Activated T-cell treated with anti-CD3 and anti-CD28 coated beads, Interleukin-2, amount 50 U/mL, for 72 hours (primary cell): ENCODE data around the gene AR. TPM values are rescaled to one million over a fixed set of nuclear protein-coding genes. Genes with fewer than 3 reads are reported as not detected.

Experiments used
- ATAC-seq, 2 donors: fragments of 150-1000 bp; cut with Tn5 transposase; replicated peaks in 1 of 2; 2 replicates each; pipeline ENCODE4 v1.10.0; 2021; ENCODE audit warnings: moderate library complexity in 2 of 2, mild to moderate bottlenecking in 1 of 2
- DNase-seq, 2 donors: peaks; one replicate each; pipeline ENCODE4 v3.0.0; 2021 to 2022; ENCODE audit warnings: mixed read lengths in 1 of 2
- H3K27ac Mint-ChIP-seq: one replicate; pipeline ENCODE4 v1.8.0; 2022; ENCODE audit warnings: mild to moderate bottlenecking, moderate library complexity, mixed read lengths
- H3K27me3 Mint-ChIP-seq: one replicate; pipeline ENCODE4 v1.8.0; 2022; ENCODE audit warnings: low read depth, mixed read lengths
- H3K36me3 Mint-ChIP-seq, 2 donors: one replicate each; pipeline ENCODE4 v1.8.0; 2022; ENCODE audit warnings: mixed read lengths in 2 of 2, mild to moderate bottlenecking in 1 of 2; ENCODE audit not compliant: insufficient read depth in 2 of 2
- H3K4me1 Mint-ChIP-seq: one replicate; pipeline ENCODE4 v1.8.0; 2022; ENCODE audit warnings: low read depth, mixed read lengths
- H3K4me3 Mint-ChIP-seq, 2 donors: one replicate each; pipeline ENCODE4 v1.8.0; 2022; ENCODE audit warnings: mild to moderate bottlenecking in 2 of 2, mixed read lengths in 2 of 2, moderate library complexity in 2 of 2
- H3K9me3 Mint-ChIP-seq, 2 donors: one replicate each; pipeline ENCODE4 v1.8.0; 2022; ENCODE audit warnings: mixed read lengths in 2 of 2
- total RNA-seq, 2 donors: library from RNA; stranded (reverse); gene quantifications; one replicate each; pipeline ENCODE4 v1.2.3, GENCODE V29; 2022

The AR gene
- total RNA-seq, 2 donors from 2014 or later, result 0.07 to 0.09 TPM

DNA sequence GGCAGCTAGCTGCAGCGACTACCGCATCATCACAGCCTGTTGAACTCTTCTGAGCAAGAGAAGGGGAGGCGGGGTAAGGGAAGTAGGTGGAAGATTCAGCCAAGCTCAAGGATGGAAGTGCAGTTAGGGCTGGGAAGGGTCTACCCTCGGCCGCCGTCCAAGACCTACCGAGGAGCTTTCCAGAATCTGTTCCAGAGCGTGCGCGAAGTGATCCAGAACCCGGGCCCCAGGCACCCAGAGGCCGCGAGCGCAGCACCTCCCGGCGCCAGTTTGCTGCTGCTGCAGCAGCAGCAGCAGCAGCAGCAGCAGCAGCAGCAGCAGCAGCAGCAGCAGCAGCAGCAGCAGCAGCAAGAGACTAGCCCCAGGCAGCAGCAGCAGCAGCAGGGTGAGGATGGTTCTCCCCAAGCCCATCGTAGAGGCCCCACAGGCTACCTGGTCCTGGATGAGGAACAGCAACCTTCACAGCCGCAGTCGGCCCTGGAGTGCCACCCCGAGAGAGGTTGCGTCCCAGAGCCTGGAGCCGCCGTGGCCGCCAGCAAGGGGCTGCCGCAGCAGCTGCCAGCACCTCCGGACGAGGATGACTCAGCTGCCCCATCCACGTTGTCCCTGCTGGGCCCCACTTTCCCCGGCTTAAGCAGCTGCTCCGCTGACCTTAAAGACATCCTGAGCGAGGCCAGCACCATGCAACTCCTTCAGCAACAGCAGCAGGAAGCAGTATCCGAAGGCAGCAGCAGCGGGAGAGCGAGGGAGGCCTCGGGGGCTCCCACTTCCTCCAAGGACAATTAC, 1.4 kb downstream of the AR start:
- peak; percentile 22 to 36 for ATAC-seq

DNA sequence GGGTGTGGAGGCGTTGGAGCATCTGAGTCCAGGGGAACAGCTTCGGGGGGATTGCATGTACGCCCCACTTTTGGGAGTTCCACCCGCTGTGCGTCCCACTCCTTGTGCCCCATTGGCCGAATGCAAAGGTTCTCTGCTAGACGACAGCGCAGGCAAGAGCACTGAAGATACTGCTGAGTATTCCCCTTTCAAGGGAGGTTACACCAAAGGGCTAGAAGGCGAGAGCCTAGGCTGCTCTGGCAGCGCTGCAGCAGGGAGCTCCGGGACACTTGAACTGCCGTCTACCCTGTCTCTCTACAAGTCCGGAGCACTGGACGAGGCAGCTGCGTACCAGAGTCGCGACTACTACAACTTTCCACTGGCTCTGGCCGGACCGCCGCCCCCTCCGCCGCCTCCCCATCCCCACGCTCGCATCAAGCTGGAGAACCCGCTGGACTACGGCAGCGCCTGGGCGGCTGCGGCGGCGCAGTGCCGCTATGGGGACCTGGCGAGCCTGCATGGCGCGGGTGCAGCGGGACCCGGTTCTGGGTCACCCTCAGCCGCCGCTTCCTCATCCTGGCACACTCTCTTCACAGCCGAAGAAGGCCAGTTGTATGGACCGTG, 2.2 kb downstream of the AR start:
- no peaks in the 10 kb centered on the region for H3K9me3 Mint-ChIP-seq

More for the DNA sequence above, 1.4 kb downstream of the AR start:
- peak in 1 of 2 donors; percentile 3 for DNase-seq
- H3K4me1 Mint-ChIP-seq, result peaks cover 5% of the 10 kb centered on the region
- no peak overlapping the region for H3K27ac Mint-ChIP-seq
- no peaks in the 10 kb centered on the region for H3K9me3 Mint-ChIP-seq
- peaks cover 0 to 1% of the 10 kb centered on the region in 2 donors for H3K36me3 Mint-ChIP-seq
- H3K4me3 Mint-ChIP-seq, result peak overlapping the region; percentile 64 to 70
- H3K27me3 Mint-ChIP-seq, result peaks cover 57% of the 10 kb centered on the region

DNA sequence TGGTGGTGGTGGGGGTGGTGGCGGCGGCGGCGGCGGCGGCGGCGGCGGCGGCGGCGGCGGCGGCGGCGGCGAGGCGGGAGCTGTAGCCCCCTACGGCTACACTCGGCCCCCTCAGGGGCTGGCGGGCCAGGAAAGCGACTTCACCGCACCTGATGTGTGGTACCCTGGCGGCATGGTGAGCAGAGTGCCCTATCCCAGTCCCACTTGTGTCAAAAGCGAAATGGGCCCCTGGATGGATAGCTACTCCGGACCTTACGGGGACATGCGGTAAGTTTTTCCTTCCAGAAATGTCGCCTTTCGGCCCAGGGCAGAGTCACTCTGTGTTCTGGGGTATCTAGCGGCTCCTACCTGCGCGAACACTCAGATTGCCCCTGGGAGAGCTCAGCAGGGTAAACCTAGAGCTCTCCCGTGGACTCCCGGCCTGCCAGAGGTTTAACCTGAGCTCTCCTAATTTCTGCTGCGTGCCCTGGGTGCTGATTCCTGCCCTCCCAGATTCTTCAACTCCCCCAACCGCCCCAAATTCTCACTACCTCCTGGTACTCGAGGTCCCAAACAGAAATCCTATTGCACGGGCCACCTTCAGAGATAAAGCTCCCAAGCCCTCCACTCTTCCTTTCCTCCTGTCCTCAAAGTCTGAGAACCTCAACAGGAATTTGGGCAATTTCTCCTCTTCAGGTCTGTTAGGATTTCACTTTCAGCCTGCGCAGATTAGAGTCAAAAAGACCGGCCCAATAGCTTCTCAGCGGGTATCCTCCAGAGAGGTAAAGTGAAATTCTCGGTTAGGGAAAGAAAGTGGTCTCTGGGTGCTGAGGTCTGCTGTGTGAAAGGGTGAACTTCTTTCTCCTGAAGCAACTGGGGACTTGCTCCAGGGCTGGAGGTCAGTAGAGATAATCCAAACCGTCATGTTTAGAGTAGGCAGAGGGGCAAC, 2.9 kb downstream of the AR start:
- Mint-ChIP-seq H3K27ac (no peak overlapping the region), H3K4me1 (peaks cover 5% of the 10 kb centered on the region), H3K4me3 (peak overlapping the region; percentile 64 to 70), H3K36me3 (peaks cover 0 to 1% of the 10 kb centered on the region in 2 donors), H3K9me3 (no peaks in the 10 kb centered on the region), H3K27me3 (peaks cover 54% of the 10 kb centered on the region)
- no peak for DNase-seq
- no peak for ATAC-seq

More for the DNA sequence above, 2.2 kb downstream of the AR start:
- peak overlapping the region; percentile 64 to 70 for H3K4me3 Mint-ChIP-seq
- peaks cover 5% of the 10 kb centered on the region for H3K4me1 Mint-ChIP-seq
- ATAC-seq, result peak; percentile 43 to 51
- no peak overlapping the region for H3K27ac Mint-ChIP-seq
- peaks cover 54% of the 10 kb centered on the region for H3K27me3 Mint-ChIP-seq
- DNase-seq, result peak in 1 of 2 donors; percentile 2
- peaks cover 0 to 1% of the 10 kb centered on the region in 2 donors for H3K36me3 Mint-ChIP-seq

DNA sequence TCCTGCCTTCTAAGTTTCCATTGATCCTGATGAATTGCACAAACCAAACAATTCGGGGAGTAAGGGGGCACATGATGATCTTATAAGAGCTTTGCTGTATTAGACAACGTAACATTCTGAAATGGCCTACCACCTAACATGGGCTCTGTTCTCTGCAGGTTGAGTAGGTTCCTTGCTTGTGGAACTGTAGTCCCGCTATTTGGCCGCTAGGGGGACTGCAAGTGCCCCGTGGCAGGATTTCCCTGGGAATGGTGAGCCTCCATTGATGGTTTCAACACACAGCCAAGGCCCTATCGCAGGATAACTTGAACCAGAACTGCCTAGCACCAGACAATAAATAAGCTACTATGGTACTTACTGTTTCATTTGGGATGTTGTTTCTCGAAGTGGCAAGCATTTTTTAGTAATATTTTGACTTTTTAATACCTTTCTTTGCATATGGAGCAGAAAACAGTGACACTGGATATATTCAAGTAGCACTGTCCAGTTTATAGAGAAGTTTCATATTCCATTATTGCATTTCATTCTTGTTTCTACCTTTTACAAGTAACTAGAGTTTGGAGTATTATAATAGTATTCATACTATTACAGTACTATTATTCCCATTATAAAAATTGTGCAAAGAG, 11.9 kb downstream of the AR start:
- ATAC-seq (no peak), DNase-seq (peak in 1 of 2 donors; percentile 2)
- Mint-ChIP-seq H3K36me3 (no peaks in the 10 kb centered on the region), H3K4me3 (no peak overlapping the region), H3K9me3 (no peaks in the 10 kb centered on the region), H3K27me3 (peaks cover 37% of the 10 kb centered on the region), H3K27ac (no peak overlapping the region), H3K4me1 (no peaks in the 10 kb centered on the region)

DNA sequence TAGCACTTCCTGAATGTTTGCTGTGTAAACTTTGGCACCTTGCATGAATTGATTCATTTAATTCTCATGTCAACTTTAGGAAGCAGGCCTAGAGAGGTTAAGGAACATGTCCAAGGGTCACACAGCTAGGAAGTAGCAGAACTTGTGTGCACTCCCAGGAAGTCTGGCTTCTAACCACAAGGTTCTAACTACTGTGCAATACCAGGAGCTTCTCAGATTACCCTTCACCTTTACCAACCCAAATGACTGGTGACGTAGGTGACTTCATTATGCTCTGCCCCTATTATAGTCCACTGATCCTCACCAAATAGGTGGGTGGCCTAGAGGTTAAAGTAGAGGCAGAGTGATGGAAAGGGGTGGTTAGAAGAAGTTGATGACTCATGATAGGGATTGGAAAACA, 14.4 kb downstream of the AR start:
- DNase-seq, result no peak
- H3K4me1 Mint-ChIP-seq, result no peaks in the 10 kb centered on the region
- H3K9me3 Mint-ChIP-seq, result peaks cover 1 to 2% of the 10 kb centered on the region in 2 donors
- no peaks in the 10 kb centered on the region for H3K36me3 Mint-ChIP-seq
- peaks cover 32% of the 10 kb centered on the region for H3K27me3 Mint-ChIP-seq
- no peak overlapping the region for H3K27ac Mint-ChIP-seq
- no peak for ATAC-seq
- no peak overlapping the region for H3K4me3 Mint-ChIP-seq

DNA sequence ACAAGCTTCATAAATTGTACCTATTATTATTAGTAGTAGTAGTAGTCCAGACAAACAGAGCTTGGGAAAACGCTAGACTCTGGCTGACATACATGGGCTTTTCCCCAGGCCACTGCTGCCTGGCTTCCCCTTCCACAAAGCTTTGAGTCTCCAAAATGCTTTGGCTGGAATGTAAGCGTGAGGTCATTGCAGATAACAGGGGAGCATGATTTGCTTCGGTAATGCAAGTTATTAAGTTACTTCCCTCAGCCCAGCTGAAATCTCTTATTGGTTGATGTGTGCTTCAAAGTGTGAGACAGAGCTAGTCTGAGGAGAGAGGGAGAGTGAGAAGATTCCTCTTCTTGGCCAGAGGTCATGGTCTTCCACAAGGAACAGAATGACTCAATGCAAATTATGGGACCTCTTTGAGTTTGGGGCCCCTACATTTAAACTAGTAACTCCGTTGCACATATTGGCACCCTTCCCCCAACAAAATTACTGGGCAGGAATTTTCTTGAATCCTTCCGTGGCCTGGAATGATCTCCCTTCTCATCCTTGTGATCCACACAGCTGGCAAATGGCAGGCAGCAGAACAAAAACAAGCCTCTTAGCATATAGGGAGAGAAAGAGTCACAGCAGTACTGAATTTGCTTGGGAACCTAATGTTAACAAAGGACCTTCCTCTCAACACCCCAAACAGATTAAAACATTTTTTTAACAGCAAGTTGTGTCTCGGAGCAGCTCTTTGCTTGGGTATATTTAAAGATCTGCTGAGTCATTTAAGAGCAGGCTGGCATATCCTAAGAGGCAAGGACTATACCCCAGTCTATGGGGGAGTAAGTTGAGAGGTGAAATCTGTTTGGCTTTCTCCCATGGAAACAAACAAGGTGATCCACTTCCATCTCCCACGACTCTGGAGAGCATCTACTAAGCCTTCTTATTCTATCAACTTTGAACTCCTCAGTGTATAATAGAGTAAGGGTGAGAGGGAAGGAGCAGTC, 19.9 kb downstream of the AR start:
- DNase-seq, result no peak
- H3K9me3 Mint-ChIP-seq, result peaks cover 2 to 4% of the 10 kb centered on the region in 2 donors
- ATAC-seq, result no peak
- no peaks in the 10 kb centered on the region for H3K4me1 Mint-ChIP-seq
- no peak overlapping the region for H3K4me3 Mint-ChIP-seq
- H3K36me3 Mint-ChIP-seq, result no peaks in the 10 kb centered on the region
- H3K27me3 Mint-ChIP-seq, result peaks cover 33% of the 10 kb centered on the region
- no peak overlapping the region for H3K27ac Mint-ChIP-seq

DNA sequence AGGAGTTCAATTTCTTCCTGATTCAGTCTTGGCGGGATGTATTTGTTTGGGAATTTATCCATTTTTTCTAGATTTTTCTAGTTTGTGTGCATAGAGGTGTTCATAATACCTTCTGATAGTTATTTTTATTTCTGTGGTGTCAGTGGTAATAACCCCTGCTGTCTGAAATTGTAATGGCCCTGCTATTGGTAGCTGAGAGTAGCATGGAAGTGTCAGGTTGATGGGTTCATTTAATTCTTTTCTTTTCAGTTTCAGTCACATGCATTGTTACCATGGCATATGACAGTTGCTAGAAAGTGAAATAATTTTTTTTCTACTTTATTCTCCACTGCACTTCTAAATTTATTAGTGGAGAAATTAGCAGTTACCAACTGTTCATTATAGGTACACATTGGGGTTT, 20.7 kb downstream of the AR start:
- no peaks in the 10 kb centered on the region for H3K36me3 Mint-ChIP-seq
- peaks cover 36% of the 10 kb centered on the region for H3K27me3 Mint-ChIP-seq
- peaks cover 2 to 4% of the 10 kb centered on the region in 2 donors for H3K9me3 Mint-ChIP-seq

DNA sequence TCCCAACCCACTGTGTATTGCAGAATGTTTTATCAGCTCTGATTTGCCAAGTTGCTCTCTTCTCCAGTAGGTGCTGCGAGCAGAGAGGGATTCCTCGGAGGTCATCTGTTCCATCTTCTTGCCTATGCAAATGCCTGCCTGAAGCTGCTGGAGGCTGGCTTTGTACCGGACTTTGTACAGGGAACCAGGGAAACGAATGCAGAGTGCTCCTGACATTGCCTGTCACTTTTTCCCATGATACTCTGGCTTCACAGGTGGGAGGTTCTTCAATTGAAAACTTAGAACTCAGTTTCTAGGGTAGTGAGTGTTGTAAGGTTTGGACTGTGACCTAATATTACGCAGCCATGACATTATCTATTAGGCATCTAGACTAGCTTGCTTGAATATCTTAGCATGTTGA, 24.9 kb downstream of the AR start:
- no peaks in the 10 kb centered on the region for H3K36me3 Mint-ChIP-seq
- peaks cover 0 to 2% of the 10 kb centered on the region in 2 donors for H3K9me3 Mint-ChIP-seq
- ATAC-seq (no peak), DNase-seq (no peak)
- H3K4me3 Mint-ChIP-seq, result no peak overlapping the region
- H3K27ac Mint-ChIP-seq, result no peak overlapping the region
- H3K4me1 Mint-ChIP-seq, result no peaks in the 10 kb centered on the region
- H3K27me3 Mint-ChIP-seq, result peaks cover 39% of the 10 kb centered on the region

More for the DNA sequence above, 20.7 kb downstream of the AR start:
- Mint-ChIP-seq H3K27ac (no peak overlapping the region), H3K4me3 (no peak overlapping the region), H3K4me1 (no peaks in the 10 kb centered on the region)
- ATAC-seq, result no peak
- DNase-seq, result no peak

DNA sequence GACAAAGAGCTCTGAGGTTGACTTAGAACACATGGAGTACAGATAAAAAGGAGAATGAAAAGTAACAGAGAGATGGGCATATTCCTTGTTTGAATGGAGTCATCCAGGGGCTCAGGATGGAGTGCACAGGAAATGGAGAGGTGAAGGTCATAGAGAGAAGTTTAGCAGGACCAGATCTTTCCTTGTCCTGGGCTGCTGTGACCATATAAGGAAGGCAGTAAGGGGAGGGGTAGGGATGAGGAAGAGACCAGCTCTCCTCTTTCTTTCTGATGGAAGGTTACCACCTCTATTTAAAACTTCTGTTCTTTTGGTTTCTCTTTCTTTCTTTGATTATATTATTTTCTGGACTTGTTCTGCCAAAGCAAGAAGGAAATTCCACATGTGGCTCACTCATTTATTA, 27.0 kb downstream of the AR start:
- DNase-seq (no peak), ATAC-seq (no peak)
- Mint-ChIP-seq H3K4me3 (no peak overlapping the region), H3K9me3 (no peaks in the 10 kb centered on the region), H3K4me1 (no peaks in the 10 kb centered on the region), H3K27ac (no peak overlapping the region), H3K27me3 (peaks cover 33% of the 10 kb centered on the region), H3K36me3 (no peaks in the 10 kb centered on the region)

DNA sequence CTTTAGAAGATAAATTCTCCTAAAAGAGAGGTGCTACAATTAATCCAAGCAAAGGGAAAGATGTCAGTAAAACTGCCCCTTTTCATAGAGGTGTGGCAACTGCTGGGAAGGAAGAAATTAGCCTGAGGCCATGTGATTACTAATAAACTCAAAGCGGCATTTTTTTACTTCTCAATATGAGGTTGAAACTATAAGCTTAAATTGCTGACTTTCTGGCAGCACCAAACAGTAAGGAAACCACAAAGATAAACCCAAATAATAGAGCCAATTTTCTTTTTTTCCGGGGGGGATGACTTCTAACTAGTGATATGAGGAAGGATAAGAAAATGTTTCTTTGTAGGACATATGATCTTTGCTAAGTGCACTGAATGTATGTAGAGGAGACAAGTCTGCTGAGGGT, 30.9 kb downstream of the AR start:
- no peaks in the 10 kb centered on the region for H3K4me1 Mint-ChIP-seq
- H3K27ac Mint-ChIP-seq, result no peak overlapping the region
- ATAC-seq (no peak), DNase-seq (no peak)
- no peak overlapping the region for H3K4me3 Mint-ChIP-seq
- peaks cover 11% of the 10 kb centered on the region for H3K27me3 Mint-ChIP-seq
- H3K36me3 Mint-ChIP-seq, result no peaks in the 10 kb centered on the region
- H3K9me3 Mint-ChIP-seq, result no peaks in the 10 kb centered on the region

DNA sequence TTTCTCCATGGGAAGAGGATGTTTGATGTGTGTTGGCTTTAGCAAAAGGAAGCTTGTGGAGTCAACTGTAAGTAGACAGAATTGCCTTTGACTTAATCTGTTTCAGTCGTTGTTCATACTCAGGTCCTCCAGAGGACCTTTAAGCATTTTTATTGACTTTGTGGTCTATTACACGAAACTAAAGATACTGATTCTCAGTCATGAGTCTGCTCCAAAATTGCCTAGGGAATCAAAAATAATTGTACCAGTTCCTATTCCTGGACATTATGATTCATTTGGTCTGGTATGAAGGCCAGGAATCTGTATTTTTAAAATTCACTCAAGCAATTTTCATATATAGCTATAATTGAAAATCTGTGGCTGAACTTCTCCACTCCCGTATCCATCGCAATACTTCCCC, 38.6 kb downstream of the AR start:
- ATAC-seq (no peak), DNase-seq (no peak)
- H3K27me3 Mint-ChIP-seq, result peaks cover 25% of the 10 kb centered on the region
- peaks cover 0 to 2% of the 10 kb centered on the region in 2 donors for H3K9me3 Mint-ChIP-seq
- H3K27ac Mint-ChIP-seq, result no peak overlapping the region
- H3K4me1 Mint-ChIP-seq, result no peaks in the 10 kb centered on the region
- no peak overlapping the region for H3K4me3 Mint-ChIP-seq
- no peaks in the 10 kb centered on the region for H3K36me3 Mint-ChIP-seq

DNA sequence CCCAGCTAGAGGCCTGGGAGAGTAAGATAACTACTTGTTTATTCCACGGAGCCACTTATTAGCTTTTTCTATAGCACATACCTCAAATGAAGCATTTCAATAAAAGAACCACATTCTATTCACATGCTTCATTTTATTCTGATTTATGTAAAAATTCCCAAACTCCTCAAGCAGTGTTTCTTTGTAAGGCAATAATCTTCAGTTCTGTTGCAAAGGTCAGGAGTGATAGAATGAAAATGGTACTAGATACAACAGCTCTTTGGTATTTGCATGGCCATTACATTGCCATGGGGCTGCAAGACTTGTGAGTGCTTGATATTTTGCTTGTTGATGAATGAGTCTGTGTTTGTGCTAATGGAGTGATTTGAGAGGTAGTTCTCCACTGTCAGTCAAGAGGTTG, 39.4 kb downstream of the AR start:
- H3K4me1 Mint-ChIP-seq, result no peaks in the 10 kb centered on the region
- no peak overlapping the region for H3K27ac Mint-ChIP-seq
- DNase-seq, result no peak
- ATAC-seq, result no peak
- H3K27me3 Mint-ChIP-seq, result peaks cover 31% of the 10 kb centered on the region
- H3K36me3 Mint-ChIP-seq, result no peaks in the 10 kb centered on the region
- peaks cover 0 to 2% of the 10 kb centered on the region in 2 donors for H3K9me3 Mint-ChIP-seq
- H3K4me3 Mint-ChIP-seq, result no peak overlapping the region
